HEK293 (cell line): ENCODE results near the gene CDC20.

Experiments used
- CTCF ChIA-PET: fragments of 350-600 bp; formaldehyde crosslinking; extraction: SDS; loops from one replicate; lab custom pipeline; 2021; ENCODE audit warnings: antibody characterized with exemption; lab: Yijun Ruan, JAX
- POLR2A ChIA-PET: fragments of 300-600 bp; formaldehyde crosslinking; extraction: SDS; loops from one replicate; lab custom pipeline; 2020; ENCODE audit warnings: antibody characterized with exemption, inconsistent platforms; lab: Yijun Ruan, JAX
- H3K27ac ChIP-seq: fragments of 200-500 bp; sonication (Bioruptor generic); 2 replicates; pipeline ENCODE4 v1.5.1; 2014; ENCODE audit warnings: low read depth, low read length, control low read depth, inconsistent platforms; ENCODE audit errors: extremely low read depth
- H3K36me3 ChIP-seq, 2 experiments: fragments of 200-500 bp in 1 of 2; sonication (Bioruptor generic) in 1 of 2; 1 replicate in 1 of 2; 2 replicates in 1 of 2; pipeline ENCODE4 v1.5.1; 2014 to 2017; ENCODE audit warnings: inconsistent platforms in 2 of 2, low read length in 2 of 2; ENCODE audit not compliant: control insufficient read depth in 2 of 2, insufficient read depth in 1 of 2
- H3K4me1 ChIP-seq: fragments of 200-500 bp; sonication (Bioruptor generic); 2 replicates; pipeline ENCODE4 v1.5.1; 2014; ENCODE audit warnings: mild to moderate bottlenecking, low read length, inconsistent platforms; ENCODE audit not compliant: control insufficient read depth, insufficient read depth
- H3K4me3 ChIP-seq: 2 replicates; pipeline ENCODE4 v1.5.1; 2011; ENCODE audit warnings: low read depth, mild to moderate bottlenecking, control low read depth, low read length, moderate library complexity
- H3K9me3 ChIP-seq: fragments of 200-500 bp; sonication (Bioruptor generic); 2 replicates; pipeline ENCODE4 v1.5.1; 2014; ENCODE audit warnings: low read depth, low read length, inconsistent platforms; ENCODE audit not compliant: control insufficient read depth, insufficient read depth
- KLF7 ChIP-seq: fragments of 450-650 bp; formaldehyde crosslinking; IDR thresholded peaks from 2 replicates; pipeline ENCODE4 v1.5.1; 2016; ENCODE audit warnings: missing biosample characterization, missing genetic modification characterization, borderline replicate concordance
- MEIS1 ChIP-seq: sonication (generic); formaldehyde crosslinking; IDR thresholded peaks from 2 replicates; pipeline ENCODE4 v1.8.1; 2022; ENCODE audit warnings: missing genetic modification reagents, mild to moderate bottlenecking, borderline replicate concordance
- SETDB1 ChIP-seq: IDR thresholded peaks from one replicate; pipeline ENCODE4 v1.6.1; 2017; ENCODE audit warnings: mild to moderate bottlenecking, low read length, moderate library complexity, mixed read lengths; ENCODE audit not compliant: insufficient read length
- ZBTB8A ChIP-seq: fragments of 450-650 bp; formaldehyde crosslinking; IDR thresholded peaks from 2 replicates; pipeline ENCODE4 v1.5.1; 2016; ENCODE audit warnings: missing biosample characterization, missing genetic modification characterization
- ZFP3 ChIP-seq: fragments of 450-650 bp; formaldehyde crosslinking; IDR thresholded peaks from 2 replicates; pipeline ENCODE4 v1.5.1; 2016; ENCODE audit warnings: low read depth, missing biosample characterization, missing genetic modification characterization
- ZNF10 ChIP-seq: fragments of 450-650 bp; formaldehyde crosslinking; IDR thresholded peaks from 2 replicates; pipeline ENCODE4 v1.5.1; 2017; ENCODE audit warnings: missing biosample characterization, missing genetic modification characterization
- ZNF157 ChIP-seq: fragments of 450-650 bp; formaldehyde crosslinking; IDR thresholded peaks from 2 replicates; pipeline ENCODE4 v1.5.1; 2016; ENCODE audit warnings: missing biosample characterization, missing genetic modification characterization
- ZNF274 ChIP-seq, 2 experiments: fragments of 200-500 bp in 1 of 2; fragments of 450-650 bp in 1 of 2; sonication (Bioruptor generic) in 1 of 2; formaldehyde crosslinking in 1 of 2; IDR thresholded peaks; 2 replicates each; pipeline versions ENCODE4 v1.5.1 to v1.6.1; 2014 to 2016; ENCODE audit warnings: borderline replicate concordance in 1 of 2, inconsistent platforms in 1 of 2, low read length in 1 of 2, missing biosample characterization in 1 of 2, missing genetic modification characterization in 1 of 2
- ZNF404 ChIP-seq: fragments of 450-650 bp; formaldehyde crosslinking; IDR thresholded peaks from 2 replicates; pipeline ENCODE4 v1.5.1; 2017; ENCODE audit warnings: missing biosample characterization, missing genetic modification characterization
- ZNF426 ChIP-seq: fragments of 450-650 bp; formaldehyde crosslinking; IDR thresholded peaks from 2 replicates; pipeline ENCODE4 v1.5.1; 2017; ENCODE audit warnings: missing biosample characterization, missing genetic modification characterization, mild to moderate bottlenecking, inconsistent platforms, moderate library complexity
- ZNF473 ChIP-seq: fragments of 450-650 bp; formaldehyde crosslinking; IDR thresholded peaks from 2 replicates; pipeline ENCODE4 v1.5.1; 2017; ENCODE audit warnings: missing biosample characterization, missing genetic modification characterization
- ZNF621 ChIP-seq: fragments of 450-650 bp; formaldehyde crosslinking; IDR thresholded peaks from 2 replicates; pipeline ENCODE4 v1.5.1; 2017; ENCODE audit warnings: missing biosample characterization, missing genetic modification characterization
- ZNF664 ChIP-seq: fragments of 450-650 bp; formaldehyde crosslinking; IDR thresholded peaks from 2 replicates; pipeline ENCODE4 v1.5.1; 2016; ENCODE audit warnings: missing biosample characterization, missing genetic modification characterization
- TF ChIP-seq, protein P1 (sequence below): fragments of 450-650 bp; formaldehyde crosslinking; IDR thresholded peaks from 2 replicates; pipeline ENCODE4 v1.5.1; 2016; ENCODE audit warnings: missing biosample characterization, missing genetic modification characterization
- TF ChIP-seq, protein P2 (sequence below): fragments of 450-650 bp; formaldehyde crosslinking; IDR thresholded peaks from 2 replicates; pipeline ENCODE4 v1.5.1; 2016; ENCODE audit warnings: missing biosample characterization, missing genetic modification characterization
- TF ChIP-seq, protein P3 (sequence below): fragments of 450-650 bp; formaldehyde crosslinking; IDR thresholded peaks from 2 replicates; pipeline ENCODE4 v1.5.0; 2017; ENCODE audit warnings: missing biosample characterization, missing genetic modification characterization, borderline replicate concordance
- TF ChIP-seq, protein P4 (sequence below): fragments of 450-650 bp; formaldehyde crosslinking; IDR thresholded peaks from 2 replicates; pipeline ENCODE4 v1.5.1; 2016; ENCODE audit warnings: missing biosample characterization, missing genetic modification characterization

The CDC20 gene

DNA sequence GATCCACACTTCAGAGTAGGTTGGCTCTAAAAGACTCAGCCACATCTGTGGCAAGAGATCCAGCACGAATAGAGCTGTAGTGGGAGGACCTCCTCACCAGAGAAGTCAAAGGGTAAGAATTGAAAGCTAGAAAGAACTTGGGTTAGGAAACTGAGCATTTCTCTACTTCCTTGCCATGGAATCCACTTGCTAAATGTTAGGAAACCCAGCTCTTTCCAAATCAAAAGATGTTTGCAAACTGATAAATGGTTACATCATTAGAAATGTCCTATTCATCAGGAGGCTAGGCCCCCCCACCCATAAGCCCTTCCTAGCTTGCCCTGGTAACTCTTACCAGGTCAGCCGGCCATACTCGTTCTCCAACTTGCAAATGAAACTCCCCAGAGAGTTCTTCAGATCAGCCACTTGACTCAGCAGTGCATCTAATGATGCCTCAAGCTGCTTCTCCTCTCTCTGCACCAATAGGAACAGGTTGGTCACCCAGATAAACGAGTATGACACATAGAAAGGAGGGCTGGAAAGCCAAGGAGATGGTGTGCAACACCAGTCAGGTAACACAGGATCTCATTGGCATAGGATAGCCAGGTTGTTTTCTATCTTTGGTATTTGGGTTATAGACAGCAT, 29.3 kb downstream of the CDC20 start:
- Histone ChIP-seq H3K4me1 (no peaks in the 10 kb centered on the region), H3K4me3 (no peak overlapping the region), H3K27ac (no peak overlapping the region), H3K9me3 (no peaks in the 10 kb centered on the region), H3K36me3 (peaks cover 8 to 55% of the 10 kb centered on the region in 2 experiments; a peak in 2 of 3 replicates)
- ChIA-PET POLR2A (interaction anchor here (2.8 kb wide), 2 partner anchors 20 to 30 kb away, joined by 14 to 20 read pairs; partner anchors contain the start of genes CDC20 and ELOVL1), CTCF (interaction anchor here (0.5 to 0.9 kb wide), 3 partner anchors 10 to 152 kb away, joined by 3 read pairs; no protein-coding TSS in a partner anchor)
- no peak for TF ChIP-seq ZNF157
- TF ChIP-seq MEIS1 (CRISPR knock-in tag), result no peak
- no peak for TF ChIP-seq SETDB1
- TF ChIP-seq ZNF274 (IDR thresholded peaks at IDR 0.05; ENCODE audit: low read length), result no peak
- TF ChIP-seq ZNF274 (tag by site-specific recombination; IDR thresholded peaks at IDR 0.05; ENCODE audit: borderline replicate concordance), result no peak
- no peak for TF ChIP-seq KLF7
- no peak for TF ChIP-seq ZBTB8A (tag by site-specific recombination)
- TF ChIP-seq ZNF473 (tag by site-specific recombination), result no peak
- TF ChIP-seq ZFP3 (tag by site-specific recombination), result no peak
- TF ChIP-seq ZNF426 (tag by site-specific recombination), result no peak
- no peak for TF ChIP-seq ZNF621 (tag by site-specific recombination)
- TF ChIP-seq, protein P1, sequence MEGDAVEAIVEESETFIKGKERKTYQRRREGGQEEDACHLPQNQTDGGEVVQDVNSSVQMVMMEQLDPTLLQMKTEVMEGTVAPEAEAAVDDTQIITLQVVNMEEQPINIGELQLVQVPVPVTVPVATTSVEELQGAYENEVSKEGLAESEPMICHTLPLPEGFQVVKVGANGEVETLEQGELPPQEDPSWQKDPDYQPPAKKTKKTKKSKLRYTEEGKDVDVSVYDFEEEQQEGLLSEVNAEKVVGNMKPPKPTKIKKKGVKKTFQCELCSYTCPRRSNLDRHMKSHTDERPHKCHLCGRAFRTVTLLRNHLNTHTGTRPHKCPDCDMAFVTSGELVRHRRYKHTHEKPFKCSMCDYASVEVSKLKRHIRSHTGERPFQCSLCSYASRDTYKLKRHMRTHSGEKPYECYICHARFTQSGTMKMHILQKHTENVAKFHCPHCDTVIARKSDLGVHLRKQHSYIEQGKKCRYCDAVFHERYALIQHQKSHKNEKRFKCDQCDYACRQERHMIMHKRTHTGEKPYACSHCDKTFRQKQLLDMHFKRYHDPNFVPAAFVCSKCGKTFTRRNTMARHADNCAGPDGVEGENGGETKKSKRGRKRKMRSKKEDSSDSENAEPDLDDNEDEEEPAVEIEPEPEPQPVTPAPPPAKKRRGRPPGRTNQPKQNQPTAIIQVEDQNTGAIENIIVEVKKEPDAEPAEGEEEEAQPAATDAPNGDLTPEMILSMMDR, result no peak
- TF ChIP-seq, protein P2, sequence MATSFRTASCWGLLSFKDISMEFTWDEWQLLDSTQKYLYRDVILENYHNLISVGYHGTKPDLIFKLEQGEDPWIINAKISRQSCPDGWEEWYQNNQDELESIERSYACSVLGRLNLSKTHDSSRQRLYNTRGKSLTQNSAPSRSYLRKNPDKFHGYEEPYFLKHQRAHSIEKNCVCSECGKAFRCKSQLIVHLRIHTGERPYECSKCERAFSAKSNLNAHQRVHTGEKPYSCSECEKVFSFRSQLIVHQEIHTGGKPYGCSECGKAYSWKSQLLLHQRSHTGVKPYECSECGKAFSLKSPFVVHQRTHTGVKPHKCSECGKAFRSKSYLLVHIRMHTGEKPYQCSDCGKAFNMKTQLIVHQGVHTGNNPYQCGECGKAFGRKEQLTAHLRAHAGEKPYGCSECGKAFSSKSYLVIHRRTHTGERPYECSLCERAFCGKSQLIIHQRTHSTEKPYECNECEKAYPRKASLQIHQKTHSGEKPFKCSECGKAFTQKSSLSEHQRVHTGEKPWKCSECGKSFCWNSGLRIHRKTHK (tag by site-specific recombination), result no peak
- TF ChIP-seq, protein P3, sequence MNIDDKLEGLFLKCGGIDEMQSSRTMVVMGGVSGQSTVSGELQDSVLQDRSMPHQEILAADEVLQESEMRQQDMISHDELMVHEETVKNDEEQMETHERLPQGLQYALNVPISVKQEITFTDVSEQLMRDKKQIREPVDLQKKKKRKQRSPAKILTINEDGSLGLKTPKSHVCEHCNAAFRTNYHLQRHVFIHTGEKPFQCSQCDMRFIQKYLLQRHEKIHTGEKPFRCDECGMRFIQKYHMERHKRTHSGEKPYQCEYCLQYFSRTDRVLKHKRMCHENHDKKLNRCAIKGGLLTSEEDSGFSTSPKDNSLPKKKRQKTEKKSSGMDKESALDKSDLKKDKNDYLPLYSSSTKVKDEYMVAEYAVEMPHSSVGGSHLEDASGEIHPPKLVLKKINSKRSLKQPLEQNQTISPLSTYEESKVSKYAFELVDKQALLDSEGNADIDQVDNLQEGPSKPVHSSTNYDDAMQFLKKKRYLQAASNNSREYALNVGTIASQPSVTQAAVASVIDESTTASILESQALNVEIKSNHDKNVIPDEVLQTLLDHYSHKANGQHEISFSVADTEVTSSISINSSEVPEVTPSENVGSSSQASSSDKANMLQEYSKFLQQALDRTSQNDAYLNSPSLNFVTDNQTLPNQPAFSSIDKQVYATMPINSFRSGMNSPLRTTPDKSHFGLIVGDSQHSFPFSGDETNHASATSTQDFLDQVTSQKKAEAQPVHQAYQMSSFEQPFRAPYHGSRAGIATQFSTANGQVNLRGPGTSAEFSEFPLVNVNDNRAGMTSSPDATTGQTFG, result no peak
- TF ChIP-seq ZNF10 (tag by site-specific recombination), result no peak
- no peak for TF ChIP-seq ZNF664 (tag by site-specific recombination)
- no peak for TF ChIP-seq ZNF404 (tag by site-specific recombination)
- TF ChIP-seq, protein P4, sequence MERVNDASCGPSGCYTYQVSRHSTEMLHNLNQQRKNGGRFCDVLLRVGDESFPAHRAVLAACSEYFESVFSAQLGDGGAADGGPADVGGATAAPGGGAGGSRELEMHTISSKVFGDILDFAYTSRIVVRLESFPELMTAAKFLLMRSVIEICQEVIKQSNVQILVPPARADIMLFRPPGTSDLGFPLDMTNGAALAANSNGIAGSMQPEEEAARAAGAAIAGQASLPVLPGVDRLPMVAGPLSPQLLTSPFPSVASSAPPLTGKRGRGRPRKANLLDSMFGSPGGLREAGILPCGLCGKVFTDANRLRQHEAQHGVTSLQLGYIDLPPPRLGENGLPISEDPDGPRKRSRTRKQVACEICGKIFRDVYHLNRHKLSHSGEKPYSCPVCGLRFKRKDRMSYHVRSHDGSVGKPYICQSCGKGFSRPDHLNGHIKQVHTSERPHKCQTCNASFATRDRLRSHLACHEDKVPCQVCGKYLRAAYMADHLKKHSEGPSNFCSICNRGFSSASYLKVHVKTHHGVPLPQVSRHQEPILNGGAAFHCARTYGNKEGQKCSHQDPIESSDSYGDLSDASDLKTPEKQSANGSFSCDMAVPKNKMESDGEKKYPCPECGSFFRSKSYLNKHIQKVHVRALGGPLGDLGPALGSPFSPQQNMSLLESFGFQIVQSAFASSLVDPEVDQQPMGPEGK (tag by site-specific recombination), result no peak
